Activated T-helper 2 cell treated with anti-CD3 and anti-CD28 coated beads, Interferon-gamma antibody, Interleukin-2, Interleukin-4, amounts not matched to agents 10 μg/mL and 5 μg/mL and 100 μg/mL, durations not matched to agents 14 hours and 24 hours and 36 hours (primary cell): ENCODE results near the gene TBKBP1. TPM values are rescaled to one million over a fixed set of nuclear protein-coding genes. Genes with fewer than 3 reads are reported as not detected.
A peak's percentile ranks its signal among the peaks of the same experiment; 100 is the strongest.
"Not testable (repeated sequence)": the region's sequence is repeated elsewhere in the genome, so short reads cannot be mapped to it uniquely, and the experiment has no call there.

ENCODE experiments used
- DNase-seq: peaks from one replicate; pipeline ENCODE4 v3.0.0; 2021; ENCODE audit warnings: low spot score
- H3K27ac Mint-ChIP-seq: one replicate; pipeline ENCODE4 v1.8.0; 2021; ENCODE audit warnings: mixed read lengths
- H3K27me3 Mint-ChIP-seq: one replicate; pipeline ENCODE4 v1.8.0; 2021; ENCODE audit warnings: low read depth, mixed read lengths
- H3K36me3 Mint-ChIP-seq: one replicate; pipeline ENCODE4 v1.8.0; 2021; ENCODE audit warnings: low read depth, mixed read lengths
- H3K4me1 Mint-ChIP-seq: one replicate; pipeline ENCODE4 v1.8.0; 2021; ENCODE audit warnings: low read depth, mixed read lengths
- H3K4me3 Mint-ChIP-seq: one replicate; pipeline ENCODE4 v1.8.0; 2021; ENCODE audit warnings: low read depth, mild to moderate bottlenecking, moderate library complexity, mixed read lengths
- H3K9me3 Mint-ChIP-seq: one replicate; pipeline ENCODE4 v1.8.0; 2021; ENCODE audit warnings: mixed read lengths
- intact Hi-C: fragments of 100-400 bp; cut with micrococcal nuclease; formaldehyde crosslinking; loops from one replicate; pipeline ENCODE4 v1.15.1; 2023
- total RNA-seq: library from RNA; stranded (reverse); gene quantifications from 2 replicates; pipeline ENCODE4 v1.2.3, GENCODE V29; 2022

TBKBP1 gene
- total RNA-seq, 1 donor from 2014 or later = 9.8 TPM

DNA sequence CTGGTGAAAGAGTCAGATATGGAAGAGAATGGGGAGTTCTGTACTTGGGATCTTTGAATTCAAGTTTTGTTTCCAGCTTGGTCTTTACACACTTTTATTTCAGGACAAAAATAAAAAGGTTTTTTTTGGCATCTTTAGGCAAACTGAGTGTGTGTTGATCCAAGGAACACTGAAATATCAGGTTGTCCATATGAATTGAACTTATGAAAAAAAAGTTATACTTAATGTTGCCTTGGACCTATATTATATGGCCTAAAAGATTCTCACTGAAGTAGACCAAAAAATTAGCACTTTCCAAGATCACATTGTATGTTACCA, 29.4 kb upstream of the TBKBP1 start:
- no peak overlapping the region for H3K4me3 Mint-ChIP-seq
- H3K36me3 Mint-ChIP-seq = peaks cover 90% of the 10 kb centered on the region
- no peaks in the 10 kb centered on the region for H3K9me3 Mint-ChIP-seq
- no peak for DNase-seq
- H3K27ac Mint-ChIP-seq = peak overlapping the region; percentile 61
- intact Hi-C loops = loop anchor here (2.0 to 10.0 kb wide), 4 partner anchors 16 to 140 kb away; partner anchors contain the start of gene KPNB1
- peaks cover 30% of the 10 kb centered on the region for H3K4me1 Mint-ChIP-seq
- no peaks in the 10 kb centered on the region for H3K27me3 Mint-ChIP-seq

DNA sequence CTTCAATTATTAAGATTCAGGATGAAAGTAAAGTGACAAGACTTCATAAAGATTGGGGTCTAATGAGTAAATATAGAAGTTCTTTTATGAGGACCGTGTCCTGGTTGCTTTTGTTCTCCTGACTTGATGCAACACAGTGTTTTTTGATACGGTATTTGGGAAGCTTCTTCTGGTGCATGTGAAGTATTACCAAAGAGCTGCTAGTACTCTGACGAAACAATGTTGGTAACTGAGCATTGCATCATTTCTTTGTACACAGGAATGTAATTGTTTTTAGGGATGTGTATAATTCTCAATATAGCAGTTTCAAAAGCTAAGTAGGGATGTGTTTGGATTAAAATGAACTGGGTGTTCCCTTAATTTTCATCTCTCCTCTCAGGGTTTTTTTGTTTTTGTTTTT, 28.3 kb upstream of the TBKBP1 start:
- no peak for DNase-seq
- H3K4me1 Mint-ChIP-seq = peaks cover 29% of the 10 kb centered on the region
- no peak overlapping the region for H3K4me3 Mint-ChIP-seq
- no peak overlapping the region for H3K27ac Mint-ChIP-seq
- H3K27me3 Mint-ChIP-seq = no peaks in the 10 kb centered on the region
- H3K36me3 Mint-ChIP-seq = peaks cover 92% of the 10 kb centered on the region
- no peaks in the 10 kb centered on the region for H3K9me3 Mint-ChIP-seq
- intact Hi-C loops = loop anchor here (2.0 to 10.0 kb wide), 2 partner anchors 17 to 139 kb away; partner anchors contain the start of gene KPNB1

- Mint-ChIP-seq H3K36me3 (peaks cover 87% of the 10 kb centered on the region), H3K4me3 (no peak overlapping the region), H3K27ac (no peak overlapping the region), H3K27me3 (no peaks in the 10 kb centered on the region), H3K4me1 (peaks cover 31% of the 10 kb centered on the region), H3K9me3 (no peaks in the 10 kb centered on the region)
- intact Hi-C loops = loop anchor here (10.0 kb wide), 1 partner anchor 136 kb away; no protein-coding TSS in a partner anchor
- no peak for DNase-seq
Observed at GRCh38 chr17:47669081-47669480, 24.9 kb upstream of the TBKBP1 start.

GRCh38 chr17:47670064-47670463, 23.9 kb upstream of the TBKBP1 start:
- H3K36me3 Mint-ChIP-seq = peaks cover 88% of the 10 kb centered on the region
- no peak overlapping the region for H3K4me3 Mint-ChIP-seq
- peaks cover 33% of the 10 kb centered on the region for H3K4me1 Mint-ChIP-seq
- H3K27me3 Mint-ChIP-seq = no peaks in the 10 kb centered on the region
- intact Hi-C loops = no loop called here
- no peaks in the 10 kb centered on the region for H3K9me3 Mint-ChIP-seq
- no peak for DNase-seq
- H3K27ac Mint-ChIP-seq = peak overlapping the region; percentile 42

DNA sequence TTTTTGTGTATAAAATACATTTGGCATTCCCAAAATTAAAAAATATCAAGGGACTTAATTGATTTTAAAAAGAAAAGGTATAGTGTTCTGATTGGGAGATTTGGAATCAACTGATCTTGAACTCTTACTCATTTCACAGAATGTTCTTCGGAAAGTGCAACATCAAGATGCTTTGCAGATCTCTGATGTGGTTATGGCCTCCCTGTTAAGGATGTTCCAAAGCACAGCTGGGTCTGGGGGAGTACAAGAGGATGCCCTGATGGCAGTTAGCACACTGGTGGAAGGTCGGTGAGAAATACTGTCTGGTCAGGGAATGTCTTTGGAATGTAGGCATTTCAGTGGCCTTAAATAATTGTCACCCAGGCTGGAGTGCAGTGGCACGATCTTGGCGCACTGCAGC, 19.5 kb upstream of the TBKBP1 start:
- H3K27ac Mint-ChIP-seq = no peak overlapping the region
- peaks cover 89% of the 10 kb centered on the region for H3K36me3 Mint-ChIP-seq
- no peaks in the 10 kb centered on the region for H3K27me3 Mint-ChIP-seq
- H3K4me1 Mint-ChIP-seq = peaks cover 26% of the 10 kb centered on the region
- no peaks in the 10 kb centered on the region for H3K9me3 Mint-ChIP-seq
- no peak overlapping the region for H3K4me3 Mint-ChIP-seq
- no peak for DNase-seq
- intact Hi-C loops = no loop called here

GRCh38 chr17:47675380-47676198, 18.4 kb upstream of the TBKBP1 start:
- Mint-ChIP-seq H3K4me1 (peaks cover 18% of the 10 kb centered on the region), H3K4me3 (no peak overlapping the region), H3K27ac (peak overlapping the region; percentile 26), H3K9me3 (no peaks in the 10 kb centered on the region), H3K27me3 (no peaks in the 10 kb centered on the region), H3K36me3 (peaks cover 87% of the 10 kb centered on the region)
- intact Hi-C loops = no loop called here
- DNase-seq = no peak

DNA sequence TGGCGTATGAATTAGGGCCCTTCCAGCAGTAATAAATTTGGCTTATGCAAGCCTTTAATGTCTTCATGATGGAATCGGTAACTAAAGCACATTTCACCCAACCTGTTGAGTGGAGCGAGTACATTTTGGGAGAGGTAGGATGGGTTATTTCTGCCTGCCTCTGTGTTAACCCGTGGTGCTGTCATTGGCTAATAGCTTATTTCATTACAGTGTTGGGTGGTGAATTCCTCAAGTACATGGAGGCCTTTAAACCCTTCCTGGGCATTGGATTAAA, 17.8 kb upstream of the TBKBP1 start:
- H3K4me1 Mint-ChIP-seq = peaks cover 18% of the 10 kb centered on the region
- no peaks in the 10 kb centered on the region for H3K27me3 Mint-ChIP-seq
- intact Hi-C loops = no loop called here
- H3K27ac Mint-ChIP-seq = no peak overlapping the region
- no peak overlapping the region for H3K4me3 Mint-ChIP-seq
- DNase-seq = no peak
- H3K9me3 Mint-ChIP-seq = no peaks in the 10 kb centered on the region
- H3K36me3 Mint-ChIP-seq = peaks cover 86% of the 10 kb centered on the region

- H3K4me3 Mint-ChIP-seq = no peak overlapping the region
- no peak overlapping the region for H3K27ac Mint-ChIP-seq
- no peaks in the 10 kb centered on the region for H3K27me3 Mint-ChIP-seq
- intact Hi-C loops = no loop called here
- no peak for DNase-seq
- H3K4me1 Mint-ChIP-seq = peaks cover 18% of the 10 kb centered on the region
- H3K36me3 Mint-ChIP-seq = peaks cover 85% of the 10 kb centered on the region
- no peaks in the 10 kb centered on the region for H3K9me3 Mint-ChIP-seq
Observed at GRCh38 chr17:47676510-47677165, 17.3 kb upstream of the TBKBP1 start.

DNA sequence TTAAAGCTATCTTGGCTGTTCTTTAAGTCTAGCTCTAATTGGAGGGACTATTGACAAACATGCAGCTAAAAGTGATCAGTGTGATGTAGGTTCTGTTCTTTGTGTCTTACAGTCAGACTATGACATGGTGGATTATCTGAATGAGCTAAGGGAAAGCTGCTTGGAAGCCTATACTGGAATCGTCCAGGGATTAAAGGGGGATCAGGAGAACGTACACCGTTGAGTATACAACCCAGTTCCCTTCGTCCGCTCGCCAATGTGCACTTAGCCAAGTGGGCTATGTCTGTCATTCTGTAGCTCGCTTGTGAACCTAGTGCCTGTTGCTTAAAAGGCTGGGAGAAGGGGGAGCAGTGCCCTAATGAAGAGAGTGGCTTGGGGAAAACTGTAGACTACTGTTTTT, 15.8 kb upstream of the TBKBP1 start:
- intact Hi-C loops = no loop called here
- Mint-ChIP-seq H3K4me3 (no peak overlapping the region), H3K4me1 (peaks cover 17% of the 10 kb centered on the region), H3K36me3 (peaks cover 89% of the 10 kb centered on the region), H3K27ac (no peak overlapping the region), H3K9me3 (no peaks in the 10 kb centered on the region), H3K27me3 (no peaks in the 10 kb centered on the region)
- no peak for DNase-seq

DNA sequence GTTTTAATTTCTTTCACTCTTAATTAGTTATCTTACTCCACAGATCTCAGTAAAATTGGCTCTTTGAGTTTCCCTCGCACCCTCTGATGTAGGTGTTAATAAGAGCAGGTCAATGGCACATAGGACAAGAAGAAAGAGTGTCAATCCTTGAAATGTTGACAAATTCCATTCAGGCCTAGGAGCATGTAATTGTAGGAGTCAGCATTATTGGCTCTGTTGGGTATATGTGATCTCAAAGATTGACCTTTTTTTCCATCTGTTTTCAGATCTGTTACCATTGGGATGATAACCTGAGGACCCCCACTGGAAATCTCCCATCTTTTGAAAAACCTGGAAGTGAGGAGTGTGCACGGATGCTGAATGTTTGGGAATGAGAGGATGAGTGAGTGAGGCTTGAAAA, 11.8 kb upstream of the TBKBP1 start:
- Mint-ChIP-seq H3K4me3 (no peak overlapping the region), H3K36me3 (peaks cover 86% of the 10 kb centered on the region), H3K27me3 (no peaks in the 10 kb centered on the region), H3K27ac (no peak overlapping the region), H3K4me1 (peaks cover 2% of the 10 kb centered on the region), H3K9me3 (no peaks in the 10 kb centered on the region)
- intact Hi-C loops = no loop called here
- DNase-seq = no peak

- H3K27ac Mint-ChIP-seq, H3K4me3 Mint-ChIP-seq, H3K4me1 Mint-ChIP-seq, DNase-seq, H3K27me3 Mint-ChIP-seq, H3K9me3 Mint-ChIP-seq, intact Hi-C loops: not testable (repeated sequence)
- H3K36me3 Mint-ChIP-seq = peaks cover 84% of the 10 kb centered on the region
Observed at GRCh38 chr17:47682727-47683126, 11.2 kb upstream of the TBKBP1 start.

GRCh38 chr17:47684025-47684424, 9.9 kb upstream of the TBKBP1 start:
- Mint-ChIP-seq H3K9me3 (no peaks in the 10 kb centered on the region), H3K4me3 (no peak overlapping the region), H3K36me3 (peaks cover 74% of the 10 kb centered on the region), H3K4me1 (peaks cover 3% of the 10 kb centered on the region), H3K27me3 (no peaks in the 10 kb centered on the region), H3K27ac (no peak overlapping the region)
- no peak for DNase-seq
- intact Hi-C loops = no loop called here

DNA sequence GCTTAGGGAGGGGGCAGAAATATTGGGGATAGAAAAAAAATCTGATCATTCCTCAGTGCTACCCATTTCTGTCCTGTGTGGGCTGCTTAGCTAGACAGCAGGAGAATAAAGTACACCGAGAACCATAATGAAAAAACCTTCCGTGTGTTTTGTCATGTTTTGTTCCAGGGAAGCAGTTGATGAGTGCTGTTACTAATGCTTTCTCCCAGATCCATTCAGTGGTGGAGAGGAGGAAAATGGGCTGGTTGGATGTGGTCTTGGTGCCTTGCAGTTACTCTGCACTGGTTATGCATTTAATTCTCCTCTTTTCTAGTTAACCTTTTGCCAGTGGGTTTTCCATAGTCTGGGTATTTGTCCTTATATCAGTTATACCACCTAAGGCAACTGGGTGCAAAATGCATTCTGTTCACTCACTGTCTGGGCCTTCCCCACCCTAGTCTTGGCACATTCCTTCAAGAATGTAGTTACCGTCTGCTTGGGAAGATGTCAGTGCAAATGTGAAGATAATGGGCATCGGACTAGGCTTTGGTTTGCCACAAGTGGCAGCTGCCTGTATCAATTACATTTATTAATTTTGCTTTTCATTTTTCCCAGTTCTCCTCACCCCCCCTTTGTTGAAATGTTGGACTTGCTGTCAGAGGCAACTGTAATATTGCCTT, 9.3 kb upstream of the TBKBP1 start:
- H3K4me1 Mint-ChIP-seq = peaks cover 3% of the 10 kb centered on the region
- intact Hi-C loops = no loop called here
- H3K9me3 Mint-ChIP-seq = no peaks in the 10 kb centered on the region
- H3K36me3 Mint-ChIP-seq = peaks cover 70% of the 10 kb centered on the region
- no peak for DNase-seq
- H3K4me3 Mint-ChIP-seq = no peak overlapping the region
- no peaks in the 10 kb centered on the region for H3K27me3 Mint-ChIP-seq
- no peak overlapping the region for H3K27ac Mint-ChIP-seq
